ENCODE results near the gene KNG1.

DNA sequence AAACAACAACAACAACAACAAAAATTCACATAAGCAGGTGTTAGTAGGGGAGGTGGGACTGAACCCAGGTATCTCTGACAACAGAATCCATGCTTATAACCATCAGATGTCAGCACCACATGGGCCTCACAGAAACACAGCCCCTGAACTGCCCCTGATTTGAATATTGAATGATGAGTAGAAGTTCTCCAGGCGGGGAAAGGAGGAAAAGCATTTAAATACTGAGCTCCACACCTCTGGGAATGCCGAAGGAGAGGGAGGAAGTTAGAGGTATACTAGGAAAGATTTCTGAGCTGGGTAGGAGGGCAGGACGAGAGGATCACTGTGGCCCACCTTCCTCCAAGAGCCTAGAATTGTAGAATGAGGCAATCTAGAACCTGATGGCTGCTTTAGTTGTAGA lies 34.3 kb downstream of the KNG1 start:
- TF ChIP-seq, protein P1, sequence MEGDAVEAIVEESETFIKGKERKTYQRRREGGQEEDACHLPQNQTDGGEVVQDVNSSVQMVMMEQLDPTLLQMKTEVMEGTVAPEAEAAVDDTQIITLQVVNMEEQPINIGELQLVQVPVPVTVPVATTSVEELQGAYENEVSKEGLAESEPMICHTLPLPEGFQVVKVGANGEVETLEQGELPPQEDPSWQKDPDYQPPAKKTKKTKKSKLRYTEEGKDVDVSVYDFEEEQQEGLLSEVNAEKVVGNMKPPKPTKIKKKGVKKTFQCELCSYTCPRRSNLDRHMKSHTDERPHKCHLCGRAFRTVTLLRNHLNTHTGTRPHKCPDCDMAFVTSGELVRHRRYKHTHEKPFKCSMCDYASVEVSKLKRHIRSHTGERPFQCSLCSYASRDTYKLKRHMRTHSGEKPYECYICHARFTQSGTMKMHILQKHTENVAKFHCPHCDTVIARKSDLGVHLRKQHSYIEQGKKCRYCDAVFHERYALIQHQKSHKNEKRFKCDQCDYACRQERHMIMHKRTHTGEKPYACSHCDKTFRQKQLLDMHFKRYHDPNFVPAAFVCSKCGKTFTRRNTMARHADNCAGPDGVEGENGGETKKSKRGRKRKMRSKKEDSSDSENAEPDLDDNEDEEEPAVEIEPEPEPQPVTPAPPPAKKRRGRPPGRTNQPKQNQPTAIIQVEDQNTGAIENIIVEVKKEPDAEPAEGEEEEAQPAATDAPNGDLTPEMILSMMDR (IDR thresholded peaks at IDR 0.05; ENCODE audit: low read depth, low read length) = no peak
- TF ChIP-seq EZH2phosphoT487 (IDR thresholded peaks at IDR 0.05; ENCODE audit: low read depth) = no peak
